Colon (tissue), 2 donors: ENCODE results near the gene LYPLA2.

Experiments used
- FAIRE-seq: peaks from 2 replicates; lab custom pipeline; 2012; peaks lifted over from hg19 to GRCh38; lab: Jason Lieb, UNC
- donor health status: control.
- donor health status: control.

The LYPLA2 gene

GRCh38 chr1:23837908-23838307, 47.0 kb downstream of the LYPLA2 start:
- no peak for FAIRE-seq

GRCh38 chr1:23838401-23838866, 47.5 kb downstream of the LYPLA2 start:
- no peak for FAIRE-seq

- FAIRE-seq, result no peak
These were observed 52.7 kb downstream of the LYPLA2 start for GRCh38 chr1:23843644-23844043.
